Stimulated activated naive CD8-positive, alpha-beta T cell treated with anti-CD3 and anti-CD28 coated beads, Interleukin-15, Interleukin-2, amounts not matched to agents 100 ng/mL and 50 ng/mL, for 24 hours (primary cell): ENCODE measurements around the gene MYO7A.

Experiments
- H3K27ac Mint-ChIP-seq: one replicate; pipeline ENCODE4 v1.8.0; 2021; ENCODE audit warnings: mild to moderate bottlenecking, mixed read lengths
- H3K27me3 Mint-ChIP-seq: one replicate; pipeline ENCODE4 v1.8.0; 2021; ENCODE audit warnings: mixed read lengths
- H3K36me3 Mint-ChIP-seq: one replicate; pipeline ENCODE4 v1.8.0; 2021; ENCODE audit warnings: low read depth, mixed read lengths
- H3K4me1 Mint-ChIP-seq: one replicate; pipeline ENCODE4 v1.8.0; 2021; ENCODE audit warnings: low read depth, mixed read lengths
- H3K4me3 Mint-ChIP-seq: one replicate; pipeline ENCODE4 v1.8.0; 2021; ENCODE audit warnings: mild to moderate bottlenecking, mixed read lengths
- H3K9me3 Mint-ChIP-seq: one replicate; pipeline ENCODE4 v1.8.0; 2021; ENCODE audit warnings: mixed read lengths

The MYO7A gene

GRCh38 chr11:77127920-77128691 lies at the start of gene MYO7A:
TSS of gene MYO7A (plus strand) at chr11:77128246. CDS start at chr11:77130635, 2,389 bp downstream.
- Mint-ChIP-seq H3K27ac (no peak within 1 kb of the TSS), H3K9me3 (no peaks in the 10 kb centered on the region), H3K27me3 (no peaks in the 10 kb centered on the region), H3K4me3 (peak within 1 kb of the TSS; percentile 35), H3K36me3 (no peaks in the 10 kb centered on the region), H3K4me1 (peaks cover 6% of the 10 kb centered on the region)

DNA sequence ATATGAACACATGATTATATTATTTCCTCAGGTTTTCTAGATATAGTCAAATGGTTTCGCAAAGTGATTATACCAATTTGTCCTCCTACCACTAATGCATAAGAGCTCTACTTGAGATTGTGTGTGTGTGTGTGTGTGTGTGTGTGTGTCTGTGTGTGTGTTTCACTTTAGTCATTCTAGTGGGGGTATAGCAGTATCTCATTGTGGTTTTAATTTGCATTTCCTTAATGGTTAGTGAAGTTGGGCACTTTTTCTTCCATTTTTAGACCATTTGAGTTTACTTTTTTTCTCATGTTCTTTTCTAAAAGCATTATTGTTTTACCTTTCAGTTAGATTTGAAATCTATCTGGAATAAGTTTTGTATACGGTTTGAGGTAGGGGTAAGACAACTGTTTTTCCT lies 48.4 kb upstream of the MYO7A start:
- Mint-ChIP-seq H3K4me3 (no peak overlapping the region), H3K9me3 (peaks cover 6% of the 10 kb centered on the region), H3K36me3 (no peaks in the 10 kb centered on the region), H3K27ac (no peak overlapping the region), H3K27me3 (no peaks in the 10 kb centered on the region), H3K4me1 (peaks cover 32% of the 10 kb centered on the region)

GRCh38 chr11:77080643-77081210 lies 47.3 kb upstream of the MYO7A start:
- Mint-ChIP-seq H3K36me3 (no peaks in the 10 kb centered on the region), H3K4me1 (peaks cover 32% of the 10 kb centered on the region), H3K9me3 (peaks cover 6% of the 10 kb centered on the region), H3K4me3 (no peak overlapping the region), H3K27me3 (no peaks in the 10 kb centered on the region), H3K27ac (no peak overlapping the region)

GRCh38 chr11:77081381-77081851 lies 46.6 kb upstream of the MYO7A start:
- Mint-ChIP-seq H3K36me3 (no peaks in the 10 kb centered on the region), H3K4me1 (peaks cover 32% of the 10 kb centered on the region), H3K4me3 (no peak overlapping the region), H3K9me3 (peaks cover 6% of the 10 kb centered on the region), H3K27ac (no peak overlapping the region), H3K27me3 (no peaks in the 10 kb centered on the region)

GRCh38 chr11:77081976-77082836 lies 45.8 kb upstream of the MYO7A start:
- H3K36me3 Mint-ChIP-seq, result no peaks in the 10 kb centered on the region
- H3K4me1 Mint-ChIP-seq, result peaks cover 32% of the 10 kb centered on the region
- no peaks in the 10 kb centered on the region for H3K27me3 Mint-ChIP-seq
- peaks cover 6% of the 10 kb centered on the region for H3K9me3 Mint-ChIP-seq
- H3K4me3 Mint-ChIP-seq, result peak overlapping the region; percentile 74
- peak overlapping the region; percentile 96 for H3K27ac Mint-ChIP-seq

- H3K27ac Mint-ChIP-seq, result peak overlapping the region; percentile 96
- peak overlapping the region; percentile 74 for H3K4me3 Mint-ChIP-seq
- no peaks in the 10 kb centered on the region for H3K27me3 Mint-ChIP-seq
- H3K9me3 Mint-ChIP-seq, result peaks cover 6% of the 10 kb centered on the region
- peaks cover 32% of the 10 kb centered on the region for H3K4me1 Mint-ChIP-seq
- no peaks in the 10 kb centered on the region for H3K36me3 Mint-ChIP-seq
These were observed 45.0 kb upstream of the MYO7A start for GRCh38 chr11:77082838-77083565.

GRCh38 chr11:77083566-77084245 lies 44.3 kb upstream of the MYO7A start:
- H3K4me1 Mint-ChIP-seq, result peaks cover 32% of the 10 kb centered on the region
- H3K27ac Mint-ChIP-seq, result no peak overlapping the region
- H3K27me3 Mint-ChIP-seq, result no peaks in the 10 kb centered on the region
- H3K4me3 Mint-ChIP-seq, result no peak overlapping the region
- peaks cover 4% of the 10 kb centered on the region for H3K9me3 Mint-ChIP-seq
- no peaks in the 10 kb centered on the region for H3K36me3 Mint-ChIP-seq

- H3K4me1 Mint-ChIP-seq, result peaks cover 31% of the 10 kb centered on the region
- H3K4me3 Mint-ChIP-seq, result no peak overlapping the region
- H3K27me3 Mint-ChIP-seq, result no peaks in the 10 kb centered on the region
- no peak overlapping the region for H3K27ac Mint-ChIP-seq
- H3K9me3 Mint-ChIP-seq, result no peaks in the 10 kb centered on the region
- no peaks in the 10 kb centered on the region for H3K36me3 Mint-ChIP-seq
These were observed 43.4 kb upstream of the MYO7A start for GRCh38 chr11:77084581-77085191.

DNA sequence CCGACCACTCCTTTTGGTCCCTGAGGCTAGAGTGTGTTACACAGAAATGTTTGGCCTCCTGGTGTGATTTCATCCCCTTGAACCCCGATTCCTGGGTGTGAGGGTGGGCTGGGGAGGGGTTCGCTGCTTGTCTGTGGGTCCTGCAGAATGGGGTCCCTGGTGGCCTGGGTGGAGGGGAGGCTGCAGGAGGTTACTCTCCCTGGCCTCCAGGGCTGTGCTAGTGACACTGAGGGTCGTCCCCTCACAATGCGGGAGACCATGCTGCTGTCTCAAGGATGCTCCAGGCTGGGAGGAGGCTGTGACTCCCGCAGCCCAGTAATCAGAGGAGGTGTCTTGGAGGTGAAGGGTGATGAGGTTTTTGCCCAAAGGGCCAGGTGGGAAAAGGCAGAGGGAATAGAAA lies 42.4 kb upstream of the MYO7A start:
- no peak overlapping the region for H3K27ac Mint-ChIP-seq

GRCh38 chr11:77086521-77087472 lies 41.2 kb upstream of the MYO7A start:
- no peaks in the 10 kb centered on the region for H3K9me3 Mint-ChIP-seq
- no peaks in the 10 kb centered on the region for H3K36me3 Mint-ChIP-seq
- H3K4me3 Mint-ChIP-seq, result no peak overlapping the region
- no peaks in the 10 kb centered on the region for H3K27me3 Mint-ChIP-seq
- H3K4me1 Mint-ChIP-seq, result peaks cover 19% of the 10 kb centered on the region
- H3K27ac Mint-ChIP-seq, result no peak overlapping the region

More for the DNA sequence above, 42.4 kb upstream of the MYO7A start:
- Mint-ChIP-seq H3K4me3 (no peak overlapping the region), H3K9me3 (no peaks in the 10 kb centered on the region), H3K4me1 (peaks cover 24% of the 10 kb centered on the region), H3K36me3 (no peaks in the 10 kb centered on the region), H3K27me3 (no peaks in the 10 kb centered on the region)

DNA sequence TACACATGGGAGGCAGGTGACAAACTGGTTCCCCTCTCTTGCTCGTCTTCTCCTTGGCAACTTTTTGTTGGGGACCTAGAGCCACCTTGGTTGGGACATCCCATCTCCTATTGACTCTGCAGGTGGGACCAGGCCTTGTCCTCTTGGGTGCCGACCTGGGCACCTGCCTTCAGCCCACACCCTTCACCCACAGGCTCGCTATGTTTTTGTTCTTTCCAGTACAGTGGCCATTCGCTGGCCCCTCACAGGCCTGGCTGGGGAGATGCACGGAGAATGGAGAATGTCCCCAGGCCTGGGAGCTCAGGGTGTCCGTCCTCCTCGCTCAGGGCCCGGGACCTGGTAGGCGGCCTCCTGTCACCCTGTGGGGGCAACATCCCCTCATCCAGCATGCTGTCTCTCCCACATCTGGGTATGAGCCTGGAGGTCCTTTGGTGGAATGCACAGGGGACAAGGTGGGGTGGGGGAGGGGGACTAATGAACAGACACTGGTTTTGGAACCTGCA lies 40.3 kb upstream of the MYO7A start:
- Mint-ChIP-seq H3K9me3 (no peaks in the 10 kb centered on the region), H3K27ac (no peak overlapping the region), H3K4me1 (peaks cover 9% of the 10 kb centered on the region)

GRCh38 chr11:77088236-77089003 lies 39.6 kb upstream of the MYO7A start:
- no peaks in the 10 kb centered on the region for H3K9me3 Mint-ChIP-seq
- H3K4me3 Mint-ChIP-seq, result no peak overlapping the region
- H3K27me3 Mint-ChIP-seq, result no peaks in the 10 kb centered on the region
- H3K36me3 Mint-ChIP-seq, result no peaks in the 10 kb centered on the region
- H3K4me1 Mint-ChIP-seq, result peaks cover 2% of the 10 kb centered on the region
- no peak overlapping the region for H3K27ac Mint-ChIP-seq

More for the DNA sequence above, 40.3 kb upstream of the MYO7A start:
- Mint-ChIP-seq H3K27me3 (no peaks in the 10 kb centered on the region), H3K36me3 (no peaks in the 10 kb centered on the region), H3K4me3 (no peak overlapping the region)
